Measurements from ENCODE around the gene TGM3. TPM values are rescaled to one million over a fixed set of nuclear protein-coding genes. Genes with fewer than 3 reads are reported as not detected.

TGM3 gene
- total and polyA plus RNA-seq, 10 of the 15 experiments (the other 5 are each of a cell fraction or from before 2014, with no cell fraction given), result not detected

- H3K4me3 ChIP-seq, result no peak overlapping the region
- H3K36me3 ChIP-seq (ENCODE audit: control insufficient read depth in 2 of 2, insufficient read depth in 2 of 2, low read length in 1 of 2), result no peaks in the 10 kb centered on the region
- no peak overlapping the region for H3K9ac ChIP-seq (ENCODE audit: control insufficient read depth, insufficient read depth, low read length)
- ATAC-seq (no peak), FAIRE-seq (no peak), DNase-seq (ENCODE audit: low read depth, low spot score) (no peak)
- in situ Hi-C loops (cut with MboI) (no loop called here), intact Hi-C loops (cut with micrococcal nuclease; ENCODE audit: unreplicated experiment) (no loop called here)
- WGBS (ENCODE audit: insufficient coverage, insufficient replicate concordance, low lambda C conversion rate, missing lambda C conversion rate), result 24% methylated on average over 11 of the region's 11 CpGs
- POLR2A ChIA-PET, result no interaction called here
- H2AFZ ChIP-seq (ENCODE audit: control insufficient read depth, low read depth, low read length), result no peak overlapping the region
- H3K79me2 ChIP-seq (ENCODE audit: control insufficient read depth, insufficient read depth, low read length), result no peaks in the 10 kb centered on the region
- RAD21 ChIA-PET (ENCODE audit: unreplicated experiment), result no interaction called here
- H3K4me1 ChIP-seq (ENCODE audit: control insufficient read depth, insufficient read depth, low read length), result no peaks in the 10 kb centered on the region
- no peak overlapping the region for H3K27ac ChIP-seq (ENCODE audit: control insufficient read depth, insufficient read depth)
- CTCF ChIA-PET, result no interaction called here
- peaks cover 0 to 2% of the 10 kb centered on the region in 2 experiments; a peak in 2 of 4 replicates for H3K27me3 ChIP-seq (replicated peaks in 1 of 2; ENCODE audit: control insufficient read depth in 2 of 2, insufficient read depth in 2 of 2, low read length in 1 of 2)
- SMC1A ChIA-PET (ENCODE audit: uncharacterized antibody, unreplicated experiment), result no interaction called here
- H3K9me3 ChIP-seq (replicated peaks; ENCODE audit: control insufficient read depth, insufficient read depth, low read length), result no peaks in the 10 kb centered on the region
- H3K4me2 ChIP-seq (ENCODE audit: control insufficient read depth, insufficient read depth), result no peak overlapping the region
- BruUV-seq (replicated peaks), result no TSS peak
- no peaks in the 10 kb centered on the region for H4K20me1 ChIP-seq (ENCODE audit: control insufficient read depth, insufficient read depth)
- TF ChIP-seq YBX1 (IDR thresholded peaks at IDR 0.05) (no peak), ATF2 (IDR thresholded peaks at IDR 0.05; ENCODE audit: low read length) (no peak), MLLT1 (IDR thresholded peaks at IDR 0.05) (no peak), SUPT20H (IDR thresholded peaks at IDR 0.05; ENCODE audit: borderline replicate concordance, control insufficient read depth, low read depth, low read length) (no peak), SREBF1 (IDR thresholded peaks at IDR 0.05; ENCODE audit: low read length) (no peak), MTA2 (IDR thresholded peaks at IDR 0.05; ENCODE audit: low read depth) (no peak), PRDM15 (CRISPR knock-in tag; IDR thresholded peaks at IDR 0.05) (no peak), EZH2 (IDR thresholded peaks at IDR 0.05; ENCODE audit: borderline replicate concordance, control insufficient read depth, low read depth, low read length) (no peak), ZBTB4 (CRISPR knock-in tag; IDR thresholded peaks at IDR 0.05) (no peak), MAX (IDR thresholded peaks at IDR 0.05; ENCODE audit: low read depth, low read length) (no peak), ZBTB33 (IDR thresholded peaks at IDR 0.05) (no peak), FOXM1 (IDR thresholded peaks at IDR 0.05; ENCODE audit: low read depth, low read length) (no peak)
Measured at GRCh38 chr20:2340136-2340535, 44.3 kb downstream of the TGM3 start.

Measured in GM12878 (cell line).